ENCODE results near the gene FPGS. TPM values are rescaled to one million over a fixed set of nuclear protein-coding genes. Genes with fewer than 3 reads are reported as not detected.

Gene FPGS
- total RNA-seq, 1 donor, result 77.7 TPM

DNA sequence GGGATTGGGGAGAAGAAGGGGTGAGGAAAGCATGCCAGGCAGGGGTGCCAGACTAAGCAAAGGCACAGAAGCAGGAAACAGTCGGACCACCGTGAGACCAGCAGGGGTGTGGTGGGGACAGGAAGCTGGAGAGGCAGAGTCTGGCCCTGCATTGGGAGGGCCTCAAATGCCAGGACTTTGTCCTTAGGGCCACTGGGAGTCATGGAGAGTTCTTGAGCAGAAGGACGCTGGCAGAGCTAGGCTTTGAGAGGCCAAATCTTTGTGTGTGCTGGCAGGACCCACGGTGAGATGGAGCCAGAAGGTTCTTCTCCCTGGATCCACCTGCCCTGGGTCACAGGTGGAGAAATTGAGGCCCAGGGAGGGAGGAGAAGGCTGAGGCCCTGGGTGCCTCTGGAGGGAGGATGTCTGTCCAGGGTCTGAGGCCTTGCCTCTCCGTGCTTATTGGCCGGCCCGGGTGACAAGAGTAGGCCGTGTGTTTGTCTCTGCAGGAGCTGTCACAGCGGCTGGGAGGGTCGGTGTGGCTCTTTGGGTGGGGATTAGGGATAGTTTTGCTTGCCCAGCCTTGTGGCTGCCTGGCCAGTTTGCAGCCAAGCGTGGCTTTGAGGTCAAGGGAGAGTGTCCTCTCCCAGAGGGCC is 53.5 kb downstream of the FPGS start:
- no peak overlapping the region for H3K4me3 ChIP-seq (ENCODE audit: low read depth, low read length)
- TF ChIP-seq, protein P1, sequence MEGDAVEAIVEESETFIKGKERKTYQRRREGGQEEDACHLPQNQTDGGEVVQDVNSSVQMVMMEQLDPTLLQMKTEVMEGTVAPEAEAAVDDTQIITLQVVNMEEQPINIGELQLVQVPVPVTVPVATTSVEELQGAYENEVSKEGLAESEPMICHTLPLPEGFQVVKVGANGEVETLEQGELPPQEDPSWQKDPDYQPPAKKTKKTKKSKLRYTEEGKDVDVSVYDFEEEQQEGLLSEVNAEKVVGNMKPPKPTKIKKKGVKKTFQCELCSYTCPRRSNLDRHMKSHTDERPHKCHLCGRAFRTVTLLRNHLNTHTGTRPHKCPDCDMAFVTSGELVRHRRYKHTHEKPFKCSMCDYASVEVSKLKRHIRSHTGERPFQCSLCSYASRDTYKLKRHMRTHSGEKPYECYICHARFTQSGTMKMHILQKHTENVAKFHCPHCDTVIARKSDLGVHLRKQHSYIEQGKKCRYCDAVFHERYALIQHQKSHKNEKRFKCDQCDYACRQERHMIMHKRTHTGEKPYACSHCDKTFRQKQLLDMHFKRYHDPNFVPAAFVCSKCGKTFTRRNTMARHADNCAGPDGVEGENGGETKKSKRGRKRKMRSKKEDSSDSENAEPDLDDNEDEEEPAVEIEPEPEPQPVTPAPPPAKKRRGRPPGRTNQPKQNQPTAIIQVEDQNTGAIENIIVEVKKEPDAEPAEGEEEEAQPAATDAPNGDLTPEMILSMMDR (IDR thresholded peaks at IDR 0.05; ENCODE audit: insufficient read depth, low read depth, low read length), result no peak
- DNase-seq (ENCODE audit: low read depth), result no peak

DNA sequence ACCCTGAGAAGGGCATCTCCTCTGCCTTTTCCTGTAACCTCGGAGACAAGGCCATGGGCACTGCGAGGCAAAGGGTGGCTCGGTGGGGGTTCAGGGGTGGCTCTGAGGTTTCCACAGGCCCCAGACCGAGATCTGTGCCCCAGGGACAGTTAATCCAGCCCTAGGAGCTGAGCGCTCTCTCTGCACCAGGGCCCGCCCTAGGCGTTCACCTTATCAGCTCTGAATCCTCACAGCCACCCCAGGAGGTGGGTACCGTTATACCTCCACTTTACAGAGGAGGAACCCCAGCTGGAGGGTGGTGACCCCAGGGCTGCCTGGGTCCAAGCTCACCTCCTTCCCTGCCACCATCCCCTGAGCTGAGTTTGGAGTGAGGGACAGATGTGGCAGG is 54.0 kb downstream of the FPGS start:
- TF ChIP-seq, protein P1 (IDR thresholded peaks at IDR 0.05; ENCODE audit: insufficient read depth, low read depth, low read length), result no peak
- no peak for DNase-seq (ENCODE audit: low read depth)
- H3K4me3 ChIP-seq (ENCODE audit: low read depth, low read length), result no peak overlapping the region

DNA sequence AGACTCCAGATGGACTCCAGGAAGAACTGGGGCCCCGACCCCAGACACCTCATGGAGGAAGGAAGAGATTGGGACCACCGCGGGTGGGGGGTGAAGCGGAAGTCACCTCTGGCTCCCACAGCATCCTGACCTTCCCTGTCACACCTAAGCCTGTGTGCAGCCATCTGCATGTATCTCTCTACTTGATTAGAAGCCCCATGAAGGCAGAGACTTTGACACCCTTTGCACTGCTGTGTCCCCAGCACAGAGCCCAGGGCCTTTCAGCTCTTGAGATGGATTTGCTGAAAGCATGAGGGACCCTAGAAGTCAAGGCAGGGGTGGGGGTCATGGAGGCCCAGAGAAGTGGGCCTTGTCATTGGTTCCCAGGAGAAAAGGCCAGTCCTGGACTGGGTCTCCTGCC is 54.6 kb downstream of the FPGS start:
- no peak for DNase-seq (ENCODE audit: low read depth)

DNA sequence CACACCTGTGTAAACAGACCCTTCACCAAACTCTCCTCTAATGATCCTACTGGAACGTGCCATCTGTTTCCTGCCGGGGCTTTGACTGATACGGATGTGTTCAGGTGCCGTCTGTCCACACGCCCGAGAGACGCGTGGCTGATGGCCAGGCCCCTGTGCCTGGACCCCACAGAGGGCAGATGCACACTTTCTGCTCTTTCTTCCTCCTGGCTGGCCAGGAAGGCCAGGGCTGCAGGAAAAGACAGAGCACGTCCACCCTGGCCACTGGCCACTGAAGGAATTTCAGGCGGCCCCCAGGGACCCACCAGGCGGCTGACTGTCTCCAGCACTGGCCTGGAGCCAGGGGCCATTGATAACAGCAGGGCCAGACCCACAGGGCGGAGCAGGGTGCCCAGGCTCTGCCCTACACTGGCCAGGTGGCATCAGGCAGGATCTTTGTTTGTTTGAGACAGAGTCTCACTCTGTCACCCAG is 55.4 kb downstream of the FPGS start:
- H3K4me3 ChIP-seq (ENCODE audit: low read depth, low read length), result no peak overlapping the region
- TF ChIP-seq, protein P1 (IDR thresholded peaks at IDR 0.05; ENCODE audit: insufficient read depth, low read depth, low read length), result no peak
- no peak for DNase-seq (ENCODE audit: low read depth)

More for the DNA sequence above, 54.6 kb downstream of the FPGS start:
- H3K4me3 ChIP-seq (ENCODE audit: low read depth, low read length), result no peak overlapping the region
- TF ChIP-seq, protein P1 (IDR thresholded peaks at IDR 0.05; ENCODE audit: insufficient read depth, low read depth, low read length), result no peak

DNA sequence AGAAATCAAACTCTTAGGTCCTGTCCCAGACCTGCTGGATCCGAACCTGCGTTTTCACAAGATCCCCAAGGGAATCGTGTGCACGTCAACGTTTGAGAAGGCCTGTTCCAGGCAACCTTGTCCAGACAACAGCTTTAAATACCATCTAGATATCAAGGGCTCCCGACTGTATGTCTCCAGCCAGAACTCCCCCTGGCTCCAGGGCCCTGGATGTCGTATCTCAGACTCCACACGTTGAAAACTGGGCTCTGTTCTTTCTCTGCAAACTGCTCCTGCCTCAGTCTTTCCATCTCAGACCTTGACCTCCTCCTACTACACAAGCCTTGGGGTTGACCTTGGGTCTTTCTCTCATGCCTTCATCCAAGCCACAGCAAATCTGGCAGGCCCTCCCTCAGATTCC is 57.6 kb downstream of the FPGS start:
- DNase-seq (ENCODE audit: low read depth), result no peak
- no peak overlapping the region for H3K4me3 ChIP-seq (ENCODE audit: low read depth, low read length)
- TF ChIP-seq, protein P1 (IDR thresholded peaks at IDR 0.05; ENCODE audit: insufficient read depth, low read depth, low read length), result no peak

DNA sequence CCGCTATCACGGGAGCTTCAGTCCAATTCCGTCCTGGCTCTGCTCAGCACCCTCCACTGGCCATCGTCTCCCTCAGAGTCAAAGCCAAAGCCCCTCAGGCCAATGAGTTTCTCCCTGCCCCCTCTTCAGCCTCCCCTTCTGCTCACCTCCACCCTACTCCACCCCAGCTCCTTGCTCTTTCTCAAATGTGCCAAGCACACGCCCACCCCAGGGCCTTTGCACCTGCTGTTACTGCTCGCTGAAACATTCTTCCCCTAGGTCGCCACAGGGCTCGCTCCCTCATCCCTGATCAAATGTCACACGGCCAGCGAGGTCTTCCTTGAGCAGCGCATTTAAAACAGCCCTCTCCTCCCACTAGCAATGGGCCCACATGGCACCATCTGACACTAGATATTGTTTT is 58.1 kb downstream of the FPGS start:
- no peak overlapping the region for H3K4me3 ChIP-seq (ENCODE audit: low read depth, low read length)
- TF ChIP-seq, protein P1 (IDR thresholded peaks at IDR 0.05; ENCODE audit: insufficient read depth, low read depth, low read length), result no peak
- no peak for DNase-seq (ENCODE audit: low read depth)

Measured in fibroblast of villous mesenchyme (primary cell).